Keratinocyte (primary cell): Measurements from ENCODE around the gene FIBP.

Source experiments
- EZH2 ChIP-seq: IDR thresholded peaks from one replicate; pipeline ENCODE4 v1.6.1; 2012; ENCODE audit warnings: inconsistent platforms, mild to moderate bottlenecking, low read length, moderate library complexity
- TF ChIP-seq, protein P1 (sequence below), 3 experiments: IDR thresholded peaks in 1 of 3; conservative IDR thresholded peaks in 1 of 3; optimal IDR thresholded peaks in 1 of 3; 2 replicates in 2 of 3; 3 replicates in 1 of 3; pipeline versions ENCODE3 to v1.5.1; 2011; ENCODE audit warnings: low read length in 3 of 3, mild to moderate bottlenecking in 3 of 3, moderate library complexity in 2 of 3, control low read depth in 1 of 3, inconsistent platforms in 1 of 3; ENCODE audit not compliant: insufficient read depth in 2 of 3; ENCODE audit errors: extremely low read depth in 1 of 3

DNA sequence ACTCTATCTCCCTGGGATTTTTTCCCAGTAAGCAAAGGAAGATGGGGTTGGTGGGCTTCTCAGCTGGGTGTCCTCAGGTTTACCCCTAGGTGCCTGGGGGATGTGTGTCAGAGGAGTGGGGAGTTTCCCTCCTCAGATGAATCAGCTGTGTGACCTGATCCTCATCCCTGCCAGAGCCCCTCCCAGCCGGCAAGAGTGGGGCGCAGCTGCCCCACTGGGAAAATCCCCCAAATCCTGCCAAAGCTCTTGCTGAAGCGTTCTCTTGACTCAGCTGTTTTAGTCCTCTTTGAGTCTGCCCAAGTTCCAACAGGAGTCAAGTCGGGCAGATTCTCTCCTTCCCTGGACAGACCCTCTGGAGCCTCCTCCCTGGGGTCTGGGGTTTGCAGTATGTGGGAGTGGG is 24.6 kb upstream of the FIBP start:
- TF ChIP-seq, protein P1, sequence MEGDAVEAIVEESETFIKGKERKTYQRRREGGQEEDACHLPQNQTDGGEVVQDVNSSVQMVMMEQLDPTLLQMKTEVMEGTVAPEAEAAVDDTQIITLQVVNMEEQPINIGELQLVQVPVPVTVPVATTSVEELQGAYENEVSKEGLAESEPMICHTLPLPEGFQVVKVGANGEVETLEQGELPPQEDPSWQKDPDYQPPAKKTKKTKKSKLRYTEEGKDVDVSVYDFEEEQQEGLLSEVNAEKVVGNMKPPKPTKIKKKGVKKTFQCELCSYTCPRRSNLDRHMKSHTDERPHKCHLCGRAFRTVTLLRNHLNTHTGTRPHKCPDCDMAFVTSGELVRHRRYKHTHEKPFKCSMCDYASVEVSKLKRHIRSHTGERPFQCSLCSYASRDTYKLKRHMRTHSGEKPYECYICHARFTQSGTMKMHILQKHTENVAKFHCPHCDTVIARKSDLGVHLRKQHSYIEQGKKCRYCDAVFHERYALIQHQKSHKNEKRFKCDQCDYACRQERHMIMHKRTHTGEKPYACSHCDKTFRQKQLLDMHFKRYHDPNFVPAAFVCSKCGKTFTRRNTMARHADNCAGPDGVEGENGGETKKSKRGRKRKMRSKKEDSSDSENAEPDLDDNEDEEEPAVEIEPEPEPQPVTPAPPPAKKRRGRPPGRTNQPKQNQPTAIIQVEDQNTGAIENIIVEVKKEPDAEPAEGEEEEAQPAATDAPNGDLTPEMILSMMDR (optimal IDR thresholded peaks at IDR 0.05 in 1 of 3, IDR thresholded peaks at IDR 0.05 in 1 of 3, conservative IDR thresholded peaks at IDR 0.05 in 1 of 3; ENCODE audit: extremely low read depth in 1 of 3, insufficient read depth in 2 of 3, low read length in 3 of 3) = no peak
- TF ChIP-seq EZH2 = no peak
